Endothelial cell of umbilical vein (primary cell): ENCODE results near the gene IRGM. TPM values are rescaled to one million over a fixed set of nuclear protein-coding genes. Genes with fewer than 3 reads are reported as not detected.

Experiments used
- BruUV-seq: library from RNA; stranded (reverse); fragments of 400-500 nt; replicated peaks from 2 replicates; lab custom pipeline; 2021; lab: Mats Ljungman, UMichigan
- CTCF ChIA-PET: fragments of 300-600, 350-600 bp; sonication (Branson Sonifier 250); formaldehyde crosslinking; loops from one replicate; lab custom pipeline; 2021; ENCODE audit warnings: antibody characterized with exemption, inconsistent platforms; lab: Charles Lee
- POLR2A ChIA-PET: fragments of 300-600, 350-600 bp; sonication (Branson Sonifier 250); formaldehyde crosslinking; loops from one replicate; lab custom pipeline; 2021; ENCODE audit warnings: antibody characterized with exemption, inconsistent platforms; lab: Charles Lee
- DNase-seq: peaks from one replicate; pipeline ENCODE4 v3.0.0-alpha.2; 2011; ENCODE audit warnings: low read depth, low spot score
- FAIRE-seq: peaks from 2 replicates; lab custom pipeline; 2011; peaks lifted over from hg19 to GRCh38; lab: Jason Lieb, UNC
- H2AFZ ChIP-seq: 2 replicates; pipeline ENCODE4 v1.6.0; 2012; ENCODE audit warnings: low read depth, low read length, control low read depth, inconsistent platforms
- H3K27ac ChIP-seq: 2 replicates; pipeline ENCODE4 v1.5.1; 2011; ENCODE audit warnings: low read depth, mild to moderate bottlenecking, control low read depth, low read length, moderate library complexity; ENCODE audit not compliant: insufficient read depth
- H3K27me3 ChIP-seq, 2 experiments: 2 replicates each; pipeline versions ENCODE4 v1.6.0 to v1.6.1; 2011; ENCODE audit warnings: low read length in 2 of 2, mixed read lengths in 1 of 2; ENCODE audit not compliant: control insufficient read depth in 2 of 2, insufficient read depth in 2 of 2
- H3K36me3 ChIP-seq, 2 experiments: 2 replicates in 1 of 2; 3 replicates in 1 of 2; pipeline ENCODE4 v1.5.1; 2011; ENCODE audit warnings: low read length in 2 of 2, mild to moderate bottlenecking in 1 of 2, moderate library complexity in 1 of 2; ENCODE audit not compliant: control insufficient read depth in 2 of 2, insufficient read depth in 2 of 2; ENCODE audit errors: extremely low read depth in 1 of 2
- H3K4me1 ChIP-seq: 3 replicates; pipeline ENCODE4 v1.5.1; 2011; ENCODE audit warnings: mild to moderate bottlenecking, low read length; ENCODE audit not compliant: control insufficient read depth, insufficient read depth; ENCODE audit errors: extremely low read depth
- H3K4me2 ChIP-seq: 2 replicates; pipeline ENCODE4 v1.6.1; 2011; ENCODE audit warnings: low read length, control low read depth, mixed read lengths; ENCODE audit not compliant: insufficient read depth
- H3K4me3 ChIP-seq, 3 experiments: fragments of 200-600 bp in 1 of 3; sonication (generic), shearing (Covaris generic) in 1 of 3; replicated peaks in 1 of 3; 2 replicates each; pipeline ENCODE4 v1.5.1; 2011 to 2016; ENCODE audit warnings: control low read depth in 3 of 3, low read length in 3 of 3, mild to moderate bottlenecking in 2 of 3, inconsistent platforms in 1 of 3, low read depth in 1 of 3, moderate library complexity in 1 of 3; ENCODE audit not compliant: insufficient read depth in 1 of 3
- H3K79me2 ChIP-seq: 2 replicates; pipeline ENCODE4 v1.6.0; 2012; ENCODE audit warnings: low read length, inconsistent platforms; ENCODE audit not compliant: control insufficient read depth, insufficient read depth
- H3K9ac ChIP-seq: replicated peaks from 2 replicates; pipeline ENCODE3; 2011; ENCODE audit warnings: low read length, control low read depth; ENCODE audit not compliant: insufficient read depth; ENCODE audit errors: extremely low read depth
- H3K9me1 ChIP-seq: replicated peaks from 3 replicates; pipeline ENCODE4 v1.6.0; 2011; ENCODE audit warnings: mild to moderate bottlenecking, low read length; ENCODE audit not compliant: control insufficient read depth, insufficient read depth; ENCODE audit errors: extremely low read depth
- H3K9me3 ChIP-seq: replicated peaks from 2 replicates; pipeline ENCODE4 v1.5.1; 2012; ENCODE audit warnings: low read length, inconsistent platforms; ENCODE audit not compliant: control insufficient read depth, insufficient read depth
- H4K20me1 ChIP-seq: replicated peaks from 2 replicates; pipeline ENCODE3; 2011; ENCODE audit warnings: mild to moderate bottlenecking, low read length; ENCODE audit not compliant: control insufficient read depth, insufficient read depth; ENCODE audit errors: extremely low read depth
- EZH2 ChIP-seq: IDR thresholded peaks from 2 replicates; pipeline ENCODE4 v1.6.1; 2012; ENCODE audit warnings: borderline replicate concordance, low read depth, mild to moderate bottlenecking, moderate library complexity, low read length, inconsistent platforms; ENCODE audit not compliant: severe bottlenecking
- FOS ChIP-seq: IDR thresholded peaks from 2 replicates; pipeline ENCODE4 v1.6.1; 2011; ENCODE audit warnings: mild to moderate bottlenecking, low read length, moderate library complexity, borderline replicate concordance; ENCODE audit not compliant: insufficient read depth
- GATA2 ChIP-seq: IDR thresholded peaks from 2 replicates; pipeline ENCODE4 v1.7.0; 2011; ENCODE audit warnings: low read depth, mild to moderate bottlenecking, moderate library complexity, mixed read lengths, low read length; ENCODE audit not compliant: insufficient read length, insufficient read depth
- JUN ChIP-seq: IDR thresholded peaks from 2 replicates; pipeline ENCODE4 v1.6.1; 2011; ENCODE audit warnings: borderline replicate concordance, low read depth; ENCODE audit not compliant: insufficient read length, insufficient read depth
- MYC ChIP-seq: IDR thresholded peaks from one replicate; pipeline ENCODE4 v1.6.1; 2011; ENCODE audit warnings: mild to moderate bottlenecking, low read depth, low read length
- POLR2A ChIP-seq: IDR thresholded peaks from 2 replicates; pipeline ENCODE4 v1.6.1; 2012; ENCODE audit warnings: low read depth, mild to moderate bottlenecking, control low read depth, low read length
- POLR2AphosphoS5 ChIP-seq: IDR thresholded peaks from 2 replicates; pipeline ENCODE4 v1.6.1; 2012; ENCODE audit warnings: low read depth, mild to moderate bottlenecking, control low read depth, low read length, moderate library complexity; ENCODE audit not compliant: insufficient read depth
- dilution Hi-C: fragments of 300-500 bp; cut with MboI; formaldehyde crosslinking; loops from one replicate; pipeline ENCODE4 v1.15.0; 2019; ENCODE audit warnings: low sequenced_read_pairs; ENCODE audit not compliant: extremely low pct_ligation_motif_present
- intact Hi-C: fragments of 100-400 bp; cut with micrococcal nuclease; formaldehyde crosslinking; loops from one replicate; pipeline ENCODE4 v1.10.0; 2022
- polyA plus RNA-seq, 4 experiments: library from polyadenylated mRNA; depleted of rRNA in 3 of 4; stranded (reverse) in 3 of 4; unstranded in 1 of 4; fragments of >200 nt; gene quantifications; 2 replicates each; pipeline versions ENCODE4 v1.2.1 to v1.2.3, GENCODE V29; 2011 to 2012; ENCODE audit warnings: missing spikeins in 1 of 4
- total RNA-seq: library from RNA; stranded (reverse); gene quantifications from 2 replicates; pipeline ENCODE4 v1.2.3, GENCODE V29; 2021
- TF ChIP-seq, protein P1 (sequence below): IDR thresholded peaks from 2 replicates; pipeline ENCODE4 v1.6.1; 2011; ENCODE audit not compliant: insufficient read depth, insufficient read length
- TF ChIP-seq, protein P2 (sequence below), 2 donors: IDR thresholded peaks; 1 replicate in 1 of 2; 2 replicates in 1 of 2; pipeline ENCODE4 v1.5.1; 2011; ENCODE audit warnings: low read length in 2 of 2, mild to moderate bottlenecking in 2 of 2, moderate library complexity in 2 of 2, control low read depth in 1 of 2, inconsistent platforms in 1 of 2, low read depth in 1 of 2; ENCODE audit not compliant: insufficient read depth in 1 of 2; ENCODE audit errors: extremely low read depth in 1 of 2

IRGM gene
- total and polyA plus RNA-seq, 2 donors (not counting 3 experiments of a cell fraction or from before 2014, with no cell fraction given): not detected

DNA sequence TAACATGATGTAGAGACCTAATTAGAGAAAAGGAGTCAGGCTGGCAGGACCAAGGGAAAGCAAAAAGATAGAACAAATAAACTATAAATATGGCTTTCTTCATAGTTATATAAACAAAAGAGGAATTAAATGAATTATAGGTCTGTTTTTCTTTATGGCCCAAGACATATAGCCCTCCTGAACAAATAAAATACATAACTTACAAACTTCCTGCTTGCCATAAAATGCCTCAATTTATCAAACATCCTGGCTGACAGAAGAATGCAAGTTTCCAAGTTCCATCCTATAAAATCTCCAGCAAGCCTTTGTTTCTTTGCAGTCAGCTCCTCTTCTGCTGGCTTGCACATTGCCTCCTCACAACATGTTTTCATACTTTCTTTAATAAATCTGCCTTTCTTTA is 31.3 kb upstream of the IRGM start:
- no TSS peak for BruUV-seq
- CTCF ChIA-PET: no interaction called here
- dilution Hi-C loops (no loop called here), intact Hi-C loops (no loop called here)
- DNase-seq (no peak), FAIRE-seq (no peak)
- no peak overlapping the region for H2AFZ ChIP-seq
- H3K9ac ChIP-seq: no peak overlapping the region
- no peaks in the 10 kb centered on the region for H3K4me1 ChIP-seq
- no peaks in the 10 kb centered on the region for H3K9me3 ChIP-seq
- POLR2A ChIA-PET: no interaction called here
- H3K9me1 ChIP-seq: no peaks in the 10 kb centered on the region
- H3K79me2 ChIP-seq: no peaks in the 10 kb centered on the region
- no peak overlapping the region for H3K27ac ChIP-seq
- no peaks in the 10 kb centered on the region for H3K36me3 ChIP-seq
- H3K4me3 ChIP-seq: no peak overlapping the region
- peaks cover 3 to 7% of the 10 kb centered on the region in 2 experiments for H3K27me3 ChIP-seq
- no peak for TF ChIP-seq EZH2
- TF ChIP-seq, protein P1, sequence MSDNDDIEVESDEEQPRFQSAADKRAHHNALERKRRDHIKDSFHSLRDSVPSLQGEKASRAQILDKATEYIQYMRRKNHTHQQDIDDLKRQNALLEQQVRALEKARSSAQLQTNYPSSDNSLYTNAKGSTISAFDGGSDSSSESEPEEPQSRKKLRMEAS: no peak
- no peak for TF ChIP-seq GATA2
- no peak for TF ChIP-seq JUN
- TF ChIP-seq POLR2AphosphoS5: no peak
- TF ChIP-seq POLR2A: no peak
- TF ChIP-seq MYC: no peak
- TF ChIP-seq FOS: no peak
- TF ChIP-seq, protein P2, sequence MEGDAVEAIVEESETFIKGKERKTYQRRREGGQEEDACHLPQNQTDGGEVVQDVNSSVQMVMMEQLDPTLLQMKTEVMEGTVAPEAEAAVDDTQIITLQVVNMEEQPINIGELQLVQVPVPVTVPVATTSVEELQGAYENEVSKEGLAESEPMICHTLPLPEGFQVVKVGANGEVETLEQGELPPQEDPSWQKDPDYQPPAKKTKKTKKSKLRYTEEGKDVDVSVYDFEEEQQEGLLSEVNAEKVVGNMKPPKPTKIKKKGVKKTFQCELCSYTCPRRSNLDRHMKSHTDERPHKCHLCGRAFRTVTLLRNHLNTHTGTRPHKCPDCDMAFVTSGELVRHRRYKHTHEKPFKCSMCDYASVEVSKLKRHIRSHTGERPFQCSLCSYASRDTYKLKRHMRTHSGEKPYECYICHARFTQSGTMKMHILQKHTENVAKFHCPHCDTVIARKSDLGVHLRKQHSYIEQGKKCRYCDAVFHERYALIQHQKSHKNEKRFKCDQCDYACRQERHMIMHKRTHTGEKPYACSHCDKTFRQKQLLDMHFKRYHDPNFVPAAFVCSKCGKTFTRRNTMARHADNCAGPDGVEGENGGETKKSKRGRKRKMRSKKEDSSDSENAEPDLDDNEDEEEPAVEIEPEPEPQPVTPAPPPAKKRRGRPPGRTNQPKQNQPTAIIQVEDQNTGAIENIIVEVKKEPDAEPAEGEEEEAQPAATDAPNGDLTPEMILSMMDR (IDR thresholded peaks at IDR 0.05; ENCODE audit: extremely low read depth in 1 of 2, insufficient read depth in 1 of 2, low read depth in 1 of 2, low read length in 2 of 2): no peak
- no peaks in the 10 kb centered on the region for H4K20me1 ChIP-seq
- no peak overlapping the region for H3K4me2 ChIP-seq
